Measurements from ENCODE around the gene KCNMB4.

The KCNMB4 gene

GRCh38 chr12:70449753-70450341 is 83.8 kb downstream of the KCNMB4 start:
- no peak for TF ChIP-seq CTCF (IDR thresholded peaks at IDR 0.05)
- Histone ChIP-seq H3K4me2 (ENCODE audit: low read length) (no peak overlapping the region), H3K4me3 (ENCODE audit: low read depth, low read length) (no peak overlapping the region), H3K4me1 (no peaks in the 10 kb centered on the region), H3K9me3 (ENCODE audit: control insufficient read depth, low read length) (no peaks in the 10 kb centered on the region), H3K36me3 (ENCODE audit: control insufficient read depth, insufficient read depth, low read length) (no peaks in the 10 kb centered on the region), H3K79me2 (no peaks in the 10 kb centered on the region), H3K27ac (no peak overlapping the region), H3K27me3 (ENCODE audit: control insufficient read depth, insufficient read depth, low read length) (no peaks in the 10 kb centered on the region), H2AFZ (no peak overlapping the region), H3K9ac (no peak overlapping the region)

- H3K27me3 ChIP-seq (ENCODE audit: control insufficient read depth, insufficient read depth, low read length): no peaks in the 10 kb centered on the region
- TF ChIP-seq CTCF (IDR thresholded peaks at IDR 0.05): no peak
- H3K9ac ChIP-seq: no peak overlapping the region
- no peaks in the 10 kb centered on the region for H3K79me2 ChIP-seq
- no peak overlapping the region for H3K27ac ChIP-seq
- H3K36me3 ChIP-seq (ENCODE audit: control insufficient read depth, insufficient read depth, low read length): no peaks in the 10 kb centered on the region
- H3K4me1 ChIP-seq: no peaks in the 10 kb centered on the region
- H3K9me3 ChIP-seq (ENCODE audit: control insufficient read depth, low read length): no peaks in the 10 kb centered on the region
- no peak overlapping the region for H3K4me2 ChIP-seq (ENCODE audit: low read length)
- H2AFZ ChIP-seq: no peak overlapping the region
- no peak overlapping the region for H3K4me3 ChIP-seq (ENCODE audit: low read depth, low read length)
These were observed 85.4 kb downstream of the KCNMB4 start for GRCh38 chr12:70451528-70451927.

GRCh38 chr12:70456953-70457352 is 90.9 kb downstream of the KCNMB4 start:
- H3K79me2 ChIP-seq: no peaks in the 10 kb centered on the region
- H3K27ac ChIP-seq: no peak overlapping the region
- no peak overlapping the region for H2AFZ ChIP-seq
- no peaks in the 10 kb centered on the region for H3K9me3 ChIP-seq (ENCODE audit: control insufficient read depth, low read length)
- no peaks in the 10 kb centered on the region for H3K4me1 ChIP-seq
- H3K27me3 ChIP-seq (ENCODE audit: control insufficient read depth, insufficient read depth, low read length): no peaks in the 10 kb centered on the region
- H3K36me3 ChIP-seq (ENCODE audit: control insufficient read depth, insufficient read depth, low read length): no peaks in the 10 kb centered on the region
- no peak overlapping the region for H3K9ac ChIP-seq
- TF ChIP-seq CTCF (IDR thresholded peaks at IDR 0.05): no peak
- no peak overlapping the region for H3K4me3 ChIP-seq (ENCODE audit: low read depth, low read length)
- H3K4me2 ChIP-seq (ENCODE audit: low read length): no peak overlapping the region

GRCh38 chr12:70459786-70460185 is 93.7 kb downstream of the KCNMB4 start:
- H3K27me3 ChIP-seq (ENCODE audit: control insufficient read depth, insufficient read depth, low read length): no peaks in the 10 kb centered on the region
- TF ChIP-seq CTCF (IDR thresholded peaks at IDR 0.05): no peak
- no peaks in the 10 kb centered on the region for H3K4me1 ChIP-seq
- H3K4me2 ChIP-seq (ENCODE audit: low read length): no peak overlapping the region
- no peaks in the 10 kb centered on the region for H3K79me2 ChIP-seq
- H3K4me3 ChIP-seq (ENCODE audit: low read depth, low read length): no peak overlapping the region
- no peaks in the 10 kb centered on the region for H3K9me3 ChIP-seq (ENCODE audit: control insufficient read depth, low read length)
- no peak overlapping the region for H2AFZ ChIP-seq
- H3K36me3 ChIP-seq (ENCODE audit: control insufficient read depth, insufficient read depth, low read length): no peaks in the 10 kb centered on the region
- no peak overlapping the region for H3K9ac ChIP-seq
- H3K27ac ChIP-seq: no peak overlapping the region

- TF ChIP-seq CTCF (IDR thresholded peaks at IDR 0.05): no peak
- no peak overlapping the region for H2AFZ ChIP-seq
- no peak overlapping the region for H3K9ac ChIP-seq
- no peak overlapping the region for H3K27ac ChIP-seq
- no peaks in the 10 kb centered on the region for H3K36me3 ChIP-seq (ENCODE audit: control insufficient read depth, insufficient read depth, low read length)
- H3K4me3 ChIP-seq (ENCODE audit: low read depth, low read length): no peak overlapping the region
- H3K4me2 ChIP-seq (ENCODE audit: low read length): no peak overlapping the region
- H3K79me2 ChIP-seq: no peaks in the 10 kb centered on the region
- H3K4me1 ChIP-seq: no peaks in the 10 kb centered on the region
- no peaks in the 10 kb centered on the region for H3K27me3 ChIP-seq (ENCODE audit: control insufficient read depth, insufficient read depth, low read length)
- no peaks in the 10 kb centered on the region for H3K9me3 ChIP-seq (ENCODE audit: control insufficient read depth, low read length)
These were observed 97.9 kb downstream of the KCNMB4 start for GRCh38 chr12:70463997-70464396.

All from parathyroid adenoma (tissue), 2 donors.